Activated CD4-positive, CD25-positive, alpha-beta regulatory T cell treated with anti-CD3 and anti-CD28 coated beads, Interleukin-2, amount 50 U/mL, for 16 hours (primary cell): Measurements from ENCODE around the gene MMEL1.

ENCODE experiments used
- DNase-seq: peaks from one replicate; pipeline ENCODE4 v3.0.0-alpha.2; 2020; ENCODE audit warnings: low read depth, low spot score

MMEL1 gene

GRCh38 chr1:2544875-2545640 is 87.8 kb downstream of the MMEL1 start:
- no peak for DNase-seq

GRCh38 chr1:2544093-2544874 is 88.5 kb downstream of the MMEL1 start:
- DNase-seq: no peak

DNA sequence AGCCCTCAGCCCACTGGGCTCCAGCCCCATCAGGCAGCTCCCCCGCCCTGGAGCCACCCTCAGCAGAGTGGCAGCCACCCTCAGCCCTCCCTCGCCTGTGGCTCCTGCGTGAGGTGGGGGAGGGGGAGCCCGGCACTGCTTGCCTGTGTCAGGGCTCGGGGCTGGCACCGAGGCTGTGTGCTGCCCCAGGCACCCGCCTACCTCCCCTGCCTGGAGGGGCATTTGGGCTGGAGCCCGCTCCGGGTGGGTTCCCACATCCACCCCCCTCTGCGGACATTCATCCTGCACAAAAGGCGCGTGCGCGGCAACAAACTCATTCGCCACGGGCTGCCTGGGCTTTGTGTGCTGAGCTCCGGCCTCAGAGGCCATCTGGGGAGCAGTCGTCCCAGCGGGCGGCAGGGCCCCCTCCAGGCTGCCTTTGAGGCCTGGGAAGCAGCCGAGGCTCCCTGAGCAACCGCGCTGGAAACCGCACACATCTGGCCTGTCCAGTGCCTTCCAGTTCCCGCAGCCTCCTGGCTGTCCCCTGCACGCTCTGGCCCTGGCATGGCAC is 89.2 kb downstream of the MMEL1 start:
- no peak for DNase-seq

DNA sequence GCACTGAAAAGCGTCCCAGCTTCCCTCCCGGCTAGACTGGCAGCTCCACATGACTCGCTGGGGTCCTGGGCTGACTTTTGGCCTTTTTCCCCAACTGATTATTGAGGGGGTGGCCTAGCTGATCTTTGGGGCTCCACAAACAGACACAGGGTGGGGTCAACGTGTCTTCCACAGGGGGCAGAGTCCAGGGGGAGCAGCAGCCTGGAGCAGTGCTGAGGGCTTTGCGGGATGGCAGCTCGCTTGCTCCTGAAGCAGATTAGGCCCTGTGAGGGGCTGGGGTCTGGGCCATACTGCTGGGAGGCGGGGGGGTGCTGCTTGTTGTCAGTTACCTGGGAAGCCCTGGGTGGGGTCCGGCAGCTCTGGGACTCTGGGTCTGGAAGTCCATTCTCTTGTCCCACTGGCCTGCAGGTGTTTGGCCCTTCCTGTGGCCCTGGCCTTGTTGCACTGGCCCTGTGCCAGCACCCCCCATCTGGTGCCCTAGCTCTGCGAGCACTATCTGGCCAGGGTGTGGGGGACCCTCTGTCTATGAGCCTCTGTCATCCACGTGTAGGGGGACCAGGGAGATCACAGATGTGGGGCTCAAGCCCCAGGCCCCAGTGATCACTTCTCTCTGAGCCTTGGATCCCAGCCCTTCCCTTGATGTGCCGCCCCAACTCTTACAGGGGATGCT is 90.4 kb downstream of the MMEL1 start:
- no peak for DNase-seq

DNA sequence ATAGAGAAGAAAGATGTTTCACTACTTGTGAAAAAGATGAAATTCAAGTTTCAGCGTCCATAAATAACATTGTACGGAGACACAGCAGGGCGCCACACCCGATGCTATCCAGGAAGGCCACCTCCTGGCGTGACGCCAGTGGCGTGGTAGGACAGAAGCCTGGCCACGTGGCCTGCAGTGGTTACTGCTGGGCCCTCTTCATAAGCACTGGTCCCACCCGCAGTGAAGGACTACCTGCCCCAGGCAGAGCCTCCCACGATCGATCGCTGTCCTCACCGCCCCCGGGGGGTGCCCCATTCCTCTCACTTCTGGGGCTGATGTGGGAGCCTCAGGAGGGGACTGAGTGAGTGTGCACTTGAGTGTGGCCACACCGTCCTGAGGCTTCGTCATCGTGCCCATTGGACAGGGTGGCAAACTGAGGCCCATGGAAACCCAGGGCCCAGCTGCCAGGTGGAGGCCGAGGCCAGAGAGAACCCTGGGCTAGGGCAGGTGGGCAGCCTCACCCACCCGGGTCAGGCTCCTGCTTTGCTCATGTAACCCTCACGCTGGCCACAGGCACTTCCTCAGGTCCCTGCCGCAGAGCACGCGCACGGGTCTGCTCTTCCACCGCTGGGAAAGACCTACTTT is 91.1 kb downstream of the MMEL1 start:
- DNase-seq: no peak

DNA sequence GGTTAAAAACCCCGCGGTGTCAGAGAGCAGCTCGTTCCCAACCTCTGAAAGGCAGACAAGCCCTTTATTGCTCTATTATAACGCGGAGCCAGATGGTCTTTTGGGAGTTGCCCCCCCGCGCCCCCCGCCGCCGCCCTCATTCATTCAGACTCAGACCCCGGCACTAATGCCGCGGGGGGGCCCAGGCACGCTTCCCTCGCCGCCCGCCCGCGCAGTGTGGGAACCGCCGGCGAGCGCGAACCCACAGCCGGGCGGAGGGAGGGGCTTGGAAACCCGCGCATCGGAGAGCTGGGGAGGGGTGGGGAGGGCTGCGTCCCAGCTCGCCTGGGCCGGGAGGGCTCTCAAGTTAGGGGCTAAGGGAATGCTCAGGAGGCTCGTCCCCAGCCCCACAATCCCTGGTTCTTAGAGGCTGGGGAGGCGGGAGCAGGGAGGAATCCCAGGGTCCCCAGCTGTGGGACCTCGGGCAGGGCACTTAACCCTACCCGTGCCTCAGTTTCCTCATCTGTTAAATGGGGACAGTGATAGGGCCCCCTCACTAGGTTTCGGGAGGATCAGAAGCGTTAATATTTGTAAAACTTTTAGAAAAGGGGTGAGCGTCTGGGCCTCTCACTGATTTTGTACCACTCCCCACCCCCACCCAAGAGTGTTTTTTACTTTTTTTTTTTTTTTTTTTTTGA is 91.9 kb downstream of the MMEL1 start:
- DNase-seq: no peak
